Fibroblast of villous mesenchyme (primary cell): ENCODE data around the gene CCS. TPM values are rescaled to one million over a fixed set of nuclear protein-coding genes. Genes with fewer than 3 reads are reported as not detected.

Source experiments
- DNase-seq: peaks from one replicate; pipeline ENCODE4 v3.0.0-alpha.2; 2010; ENCODE audit warnings: low read depth
- H3K4me3 ChIP-seq: 2 replicates; pipeline ENCODE4 v1.5.1; 2011; ENCODE audit warnings: low read depth, mild to moderate bottlenecking, low read length
- CTCF ChIP-seq: IDR thresholded peaks from 2 replicates; pipeline ENCODE4 v1.5.1; 2012; ENCODE audit warnings: low read depth, mild to moderate bottlenecking, low read length; ENCODE audit not compliant: insufficient read depth
- total RNA-seq: library from RNA; depleted of rRNA; stranded (reverse); fragments of >200 nt; gene quantifications from 2 replicates; pipeline ENCODE4 v1.2.3, GENCODE V29; 2012

Gene CCS
- total RNA-seq, 1 donor = 34.5 TPM

- peak; percentile 74 for DNase-seq
- peak within 1 kb of the TSS; percentile 56 for H3K4me3 ChIP-seq
- TF ChIP-seq CTCF = no peak
These were observed 24.7 kb upstream of the CCS start, which contains the start of gene CTSF for GRCh38 chr11:66568124-66568916. CTSF (minus strand) TSS chr11:66568606; CDS start chr11:66568486, 120 bp downstream.

GRCh38 chr11:66569076-66569475 lies 23.9 kb upstream of the CCS start:
- no peak for DNase-seq
- no peak for TF ChIP-seq CTCF

GRCh38 chr11:66570079-66570849 lies 22.7 kb upstream of the CCS start:
- no peak overlapping the region for H3K4me3 ChIP-seq
- no peak for TF ChIP-seq CTCF
- DNase-seq = no peak

More at GRCh38 chr11:66569076-66569475, 23.9 kb upstream of the CCS start:
- H3K4me3 ChIP-seq = no peak overlapping the region

- TF ChIP-seq CTCF = no peak
- DNase-seq = no peak
- no peak overlapping the region for H3K4me3 ChIP-seq
These were observed 22.2 kb upstream of the CCS start for GRCh38 chr11:66570850-66571180.

- peak; percentile 75 for DNase-seq
- no peak overlapping the region for H3K4me3 ChIP-seq
- peak; percentile 84 for TF ChIP-seq CTCF
These were observed 13.9 kb upstream of the CCS start for GRCh38 chr11:66579017-66579606.

GRCh38 chr11:66580803-66581202 lies 12.2 kb upstream of the CCS start:
- no peak for TF ChIP-seq CTCF
- peak; percentile 47 for DNase-seq
- H3K4me3 ChIP-seq = no peak overlapping the region
